ENCODE results near the gene CNDP1.

- TF ChIP-seq CTCF (IDR thresholded peaks at IDR 0.05; ENCODE audit: low read depth, low read length) (no peak), POLR2A (IDR thresholded peaks at IDR 0.05; ENCODE audit: extremely low read depth, insufficient read length) (peak; percentile 18)
Measured at GRCh38 chr18:74498712-74499627, 35.3 kb upstream of the CNDP1 start.
